HepG2 (cell line): ENCODE measurements around the gene FAT1. TPM values are rescaled to one million over a fixed set of nuclear protein-coding genes. Genes with fewer than 3 reads are reported as not detected.

Experiments
- ATAD3A ChIP-seq: sonication (generic); formaldehyde crosslinking; IDR thresholded peaks from 2 replicates; pipeline ENCODE4 v1.4.0; 2020; ENCODE audit warnings: missing genetic modification reagents
- CSRNP1 ChIP-seq: sonication (generic); formaldehyde crosslinking; IDR thresholded peaks from 2 replicates; pipeline ENCODE4 v1.8.1; 2023; ENCODE audit warnings: mild to moderate bottlenecking, missing genetic modification reagents
- DNMT3B ChIP-seq: conservative IDR thresholded peaks from 2 replicates; pipeline ENCODE4 v1.6.1; 2016; ENCODE audit warnings: missing biosample characterization, control low read depth
- FOXJ3 ChIP-seq: sonication (generic); formaldehyde crosslinking; IDR thresholded peaks from 2 replicates; pipeline ENCODE4 v1.4.0; 2020; ENCODE audit warnings: missing genetic modification reagents, mild to moderate bottlenecking, borderline replicate concordance
- PHF5A ChIP-seq: IDR thresholded peaks from one replicate; pipeline ENCODE4 v1.6.1; 2018; ENCODE audit warnings: low read depth, missing genetic modification reagents; ENCODE audit not compliant: unreplicated experiment
- POLR2AphosphoS5 ChIP-seq: IDR thresholded peaks from 2 replicates; pipeline ENCODE4 v1.6.1; 2012; ENCODE audit warnings: low read depth, low read length
- PRDM15 ChIP-seq: sonication (generic); formaldehyde crosslinking; IDR thresholded peaks from 2 replicates; pipeline ENCODE4 v1.4.0; 2020; ENCODE audit warnings: missing genetic modification reagents
- PREB ChIP-seq: sonication (generic); formaldehyde crosslinking; IDR thresholded peaks from 2 replicates; pipeline ENCODE4 v1.4.0; 2020; ENCODE audit warnings: missing genetic modification reagents
- PTBP1 ChIP-seq: fragments of 200-400 bp; formaldehyde crosslinking; IDR thresholded peaks from 2 replicates; pipeline ENCODE4 v1.6.1; 2018; ENCODE audit warnings: low read length, low read depth; ENCODE audit not compliant: poor library complexity, severe bottlenecking
- REPIN1 ChIP-seq: sonication (generic); formaldehyde crosslinking; IDR thresholded peaks from 2 replicates; pipeline ENCODE4 v1.8.0; 2022; ENCODE audit warnings: missing genetic modification reagents, low read depth, mild to moderate bottlenecking, borderline replicate concordance
- REST ChIP-seq, 2 experiments: IDR thresholded peaks; 2 replicates each; pipeline ENCODE4 v1.6.1; 2011 to 2012; ENCODE audit warnings: low read length in 2 of 2, borderline replicate concordance in 1 of 2, low read depth in 1 of 2, mild to moderate bottlenecking in 1 of 2, moderate library complexity in 1 of 2
- SATB2 ChIP-seq: sonication (generic); formaldehyde crosslinking; IDR thresholded peaks from 2 replicates; pipeline ENCODE4 v1.5.0; 2020; ENCODE audit warnings: missing genetic modification reagents
- SMAD9 ChIP-seq: sonication (generic); formaldehyde crosslinking; IDR thresholded peaks from 2 replicates; pipeline ENCODE4 v1.5.1; 2020; ENCODE audit warnings: mild to moderate bottlenecking, missing genetic modification reagents
- SNAPC5 ChIP-seq: sonication (generic); formaldehyde crosslinking; IDR thresholded peaks from 2 replicates; pipeline ENCODE4 v1.8.1; 2023; ENCODE audit warnings: mild to moderate bottlenecking, missing genetic modification reagents, borderline replicate concordance
- SYNCRIP ChIP-seq: fragments of 200-400 bp; formaldehyde crosslinking; IDR thresholded peaks from 2 replicates; pipeline ENCODE4 v1.6.1; 2018; ENCODE audit warnings: mild to moderate bottlenecking, low read depth, low read length; ENCODE audit not compliant: insufficient read depth
- ZNF180 ChIP-seq: sonication (generic); formaldehyde crosslinking; IDR thresholded peaks from 2 replicates; pipeline ENCODE4 v1.4.0; 2020; ENCODE audit warnings: low read depth, missing genetic modification reagents, borderline replicate concordance
- ZNF234 ChIP-seq: sonication (generic); formaldehyde crosslinking; conservative IDR thresholded peaks from 2 replicates; pipeline ENCODE4 v1.5.1; 2020; ENCODE audit warnings: mild to moderate bottlenecking, missing genetic modification reagents
- ZNF782 ChIP-seq: sonication (generic); formaldehyde crosslinking; IDR thresholded peaks from 2 replicates; pipeline ENCODE4 v1.4.0; 2020; ENCODE audit warnings: missing genetic modification reagents, mild to moderate bottlenecking, borderline replicate concordance
- ZZZ3 ChIP-seq: sonication (generic); formaldehyde crosslinking; IDR thresholded peaks from 2 replicates; pipeline ENCODE4 v1.4.0; 2020; ENCODE audit warnings: missing genetic modification reagents, mild to moderate bottlenecking, borderline replicate concordance
- polyA plus RNA-seq, 8 experiments: library from polyadenylated mRNA; depleted of rRNA in 3 of 8; stranded (reverse) in 7 of 8; unstranded in 1 of 8; fragments of >200 nt; fragmentation: Illumina TruSeq in 4 of 8; extraction: Trizol in 4 of 8; gene quantifications; 2 replicates each; pipeline versions ENCODE4 v1.2.1 to v1.2.3, GENCODE V29; 2011 to 2016; ENCODE audit warnings: low read depth in 4 of 8, missing spikeins in 1 of 8, mixed read lengths in 1 of 8; ENCODE audit not compliant: insufficient read depth in 1 of 8
- total RNA-seq, 5 experiments: library from RNA; depleted of rRNA; stranded (reverse); fragments of >200 nt; fragmentation: Illumina TruSeq; extraction: Trizol; gene quantifications; 2 replicates each; pipeline ENCODE4 v1.2.3, GENCODE V29; 2016; ENCODE audit warnings: low read depth in 1 of 5

Gene FAT1
- total and polyA plus RNA-seq, 2 of the 13 experiments (the other 11 are each of a cell fraction or from before 2014, with no cell fraction given): 185 to 216 TPM

- no peak for TF ChIP-seq ATAD3A (CRISPR knock-in tag)
- TF ChIP-seq REPIN1 (CRISPR knock-in tag): no peak
- no peak for TF ChIP-seq SYNCRIP
- TF ChIP-seq POLR2AphosphoS5: no peak
- no peak for TF ChIP-seq ZZZ3 (CRISPR knock-in tag)
- TF ChIP-seq PTBP1: no peak
- no peak for TF ChIP-seq ZNF180
- TF ChIP-seq DNMT3B (CRISPR knock-in tag): no peak
- no peak for TF ChIP-seq PHF5A
- TF ChIP-seq PRDM15 (CRISPR knock-in tag): no peak
- no peak for TF ChIP-seq ZNF234 (CRISPR knock-in tag)
- no peak for TF ChIP-seq CSRNP1 (CRISPR knock-in tag)
- TF ChIP-seq PREB (CRISPR knock-in tag): no peak
- TF ChIP-seq FOXJ3 (CRISPR knock-in tag): no peak
- no peak for TF ChIP-seq SATB2 (CRISPR knock-in tag)
- TF ChIP-seq REST (IDR thresholded peaks at IDR 0.05; ENCODE audit: borderline replicate concordance in 1 of 2, low read depth in 1 of 2, low read length in 2 of 2): no peak
- TF ChIP-seq SNAPC5 (CRISPR knock-in tag): no peak
- TF ChIP-seq ZNF782 (CRISPR knock-in tag): 0 out of 2 replicates have a peak, but pooled peaks have one; percentile 49
- no peak for TF ChIP-seq SMAD9 (CRISPR knock-in tag)
These were observed 26.1 kb upstream of the FAT1 start (continued) for GRCh38 chr4:186749611-186750281.
